HG02885 (cell line): ENCODE measurements around the gene SLC2A1.

Experiments used
- ATAC-seq: cut with Tn5 transposase; IDR thresholded peaks from one replicate; pipeline ENCODE4 v1.9.1; 2021; ENCODE audit warnings: mild to moderate bottlenecking; ENCODE audit not compliant: unreplicated experiment, poor library complexity

The SLC2A1 gene

GRCh38 chr1:42981255-42981805 is 22.7 kb upstream of the SLC2A1 start:
- ATAC-seq: no peak

- ATAC-seq: no peak
Observed at GRCh38 chr1:42979896-42980800, 21.5 kb upstream of the SLC2A1 start.

- no peak for ATAC-seq
Observed at GRCh38 chr1:42979036-42979430, 20.4 kb upstream of the SLC2A1 start.

- ATAC-seq: no peak
Observed at GRCh38 chr1:42978317-42979035, 19.8 kb upstream of the SLC2A1 start.

GRCh38 chr1:42977653-42978052 is 19.0 kb upstream of the SLC2A1 start:
- no peak for ATAC-seq

GRCh38 chr1:42975561-42976225 is 17.0 kb upstream of the SLC2A1 start:
- ATAC-seq: no peak

- no peak for ATAC-seq
Observed at GRCh38 chr1:42974767-42975437, 16.2 kb upstream of the SLC2A1 start.

GRCh38 chr1:42973799-42974198 is 15.1 kb upstream of the SLC2A1 start:
- no peak for ATAC-seq

- ATAC-seq: no peak
Observed at GRCh38 chr1:42973286-42973685, 14.6 kb upstream of the SLC2A1 start.

- ATAC-seq: no peak
Observed at GRCh38 chr1:42971841-42972291, 13.2 kb upstream of the SLC2A1 start.

GRCh38 chr1:42970143-42970542 is 11.5 kb upstream of the SLC2A1 start:
- ATAC-seq: no peak

- no peak for ATAC-seq
Observed at GRCh38 chr1:42968654-42969053, 10.0 kb upstream of the SLC2A1 start.

- no peak for ATAC-seq
Observed at GRCh38 chr1:42966688-42967612, 8.3 kb upstream of the SLC2A1 start.

- no peak for ATAC-seq
Observed at GRCh38 chr1:42965378-42965777, 6.7 kb upstream of the SLC2A1 start.

GRCh38 chr1:42964044-42964812 is 5.6 kb upstream of the SLC2A1 start:
- ATAC-seq: no peak

- no peak for ATAC-seq
Observed at GRCh38 chr1:42963378-42964043, 4.8 kb upstream of the SLC2A1 start.

- ATAC-seq: no peak
Observed at GRCh38 chr1:42962641-42963377, 4.1 kb upstream of the SLC2A1 start.
